Neural crest cell (in vitro differentiated cells): Measurements from ENCODE around the gene SMLR1. TPM values are rescaled to one million over a fixed set of nuclear protein-coding genes. Genes with fewer than 3 reads are reported as not detected.

Source experiments
- DNase-seq: peaks from one replicate; pipeline ENCODE4 v3.0.0; 2021; ENCODE audit warnings: low read depth, mixed read lengths, low spot score
- H3K27ac Mint-ChIP-seq: one replicate; pipeline ENCODE4 v1.8.0; 2021; ENCODE audit warnings: mild to moderate bottlenecking, mixed read lengths; ENCODE audit not compliant: unreplicated experiment
- H3K27me3 Mint-ChIP-seq: 2 replicates; pipeline ENCODE4 v1.8.0; 2021; ENCODE audit warnings: low read depth, mild to moderate bottlenecking, mixed read lengths
- H3K36me3 Mint-ChIP-seq: 2 replicates; pipeline ENCODE4 v1.8.0; 2021; ENCODE audit warnings: low read depth, mild to moderate bottlenecking, mixed read lengths
- H3K4me1 Mint-ChIP-seq: 2 replicates; pipeline ENCODE4 v1.8.0; 2021; ENCODE audit warnings: mixed read lengths
- H3K4me3 Mint-ChIP-seq: one replicate; pipeline ENCODE4 v1.8.0; 2021; ENCODE audit warnings: mild to moderate bottlenecking, mixed read lengths
- H3K9me3 Mint-ChIP-seq: 2 replicates; pipeline ENCODE4 v1.8.0; 2021; ENCODE audit warnings: mixed read lengths
- total RNA-seq: library from RNA; stranded (reverse); gene quantifications from 2 replicates; pipeline ENCODE4 v1.2.1, GENCODE V29; 2021
- TF ChIP-seq, protein P1 (sequence below): fragments of 200-600 bp; sonication (generic); conservative IDR thresholded peaks from 2 replicates; pipeline ENCODE4 v1.5.0; 2021; ENCODE audit warnings: antibody characterized with exemption, mild to moderate bottlenecking

The SMLR1 gene
- total RNA-seq, 1 donor from 2014 or later, result not detected

GRCh38 chr6:130879826-130880225 is 52.6 kb downstream of the SMLR1 start:
- Mint-ChIP-seq H3K36me3 (no peaks in the 10 kb centered on the region), H3K27ac (no peak overlapping the region), H3K9me3 (no peaks in the 10 kb centered on the region), H3K4me1 (no peaks in the 10 kb centered on the region), H3K4me3 (no peak overlapping the region), H3K27me3 (no peaks in the 10 kb centered on the region)
- DNase-seq, result no peak
- TF ChIP-seq, protein P1, sequence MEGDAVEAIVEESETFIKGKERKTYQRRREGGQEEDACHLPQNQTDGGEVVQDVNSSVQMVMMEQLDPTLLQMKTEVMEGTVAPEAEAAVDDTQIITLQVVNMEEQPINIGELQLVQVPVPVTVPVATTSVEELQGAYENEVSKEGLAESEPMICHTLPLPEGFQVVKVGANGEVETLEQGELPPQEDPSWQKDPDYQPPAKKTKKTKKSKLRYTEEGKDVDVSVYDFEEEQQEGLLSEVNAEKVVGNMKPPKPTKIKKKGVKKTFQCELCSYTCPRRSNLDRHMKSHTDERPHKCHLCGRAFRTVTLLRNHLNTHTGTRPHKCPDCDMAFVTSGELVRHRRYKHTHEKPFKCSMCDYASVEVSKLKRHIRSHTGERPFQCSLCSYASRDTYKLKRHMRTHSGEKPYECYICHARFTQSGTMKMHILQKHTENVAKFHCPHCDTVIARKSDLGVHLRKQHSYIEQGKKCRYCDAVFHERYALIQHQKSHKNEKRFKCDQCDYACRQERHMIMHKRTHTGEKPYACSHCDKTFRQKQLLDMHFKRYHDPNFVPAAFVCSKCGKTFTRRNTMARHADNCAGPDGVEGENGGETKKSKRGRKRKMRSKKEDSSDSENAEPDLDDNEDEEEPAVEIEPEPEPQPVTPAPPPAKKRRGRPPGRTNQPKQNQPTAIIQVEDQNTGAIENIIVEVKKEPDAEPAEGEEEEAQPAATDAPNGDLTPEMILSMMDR, result no peak

DNA sequence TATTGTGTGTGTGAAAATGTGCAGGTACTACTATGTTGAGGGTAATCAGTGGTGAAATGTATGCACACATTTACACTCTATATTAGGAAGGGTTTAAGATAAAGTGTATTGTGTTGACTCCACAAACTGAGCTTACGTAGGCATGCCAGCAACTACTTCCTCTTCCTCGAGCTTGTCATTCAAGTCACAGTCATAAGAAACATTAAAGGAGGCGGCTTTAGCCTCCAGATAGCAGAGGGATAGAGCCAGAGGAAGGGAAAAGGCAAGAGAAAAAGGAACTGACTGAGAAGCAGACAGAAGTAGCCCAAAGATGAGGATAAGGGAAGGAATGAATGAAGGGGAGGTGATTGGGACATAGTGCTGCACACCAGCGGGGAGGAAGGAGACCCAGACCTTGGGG is 55.2 kb downstream of the SMLR1 start:
- H3K27ac Mint-ChIP-seq, result no peak overlapping the region
- H3K27me3 Mint-ChIP-seq, result no peaks in the 10 kb centered on the region
- no peak overlapping the region for H3K4me3 Mint-ChIP-seq
- H3K36me3 Mint-ChIP-seq, result no peaks in the 10 kb centered on the region
- no peaks in the 10 kb centered on the region for H3K4me1 Mint-ChIP-seq
- no peak for DNase-seq
- TF ChIP-seq, protein P1, result no peak
- no peaks in the 10 kb centered on the region for H3K9me3 Mint-ChIP-seq

- DNase-seq, result peak; percentile 83
- TF ChIP-seq, protein P1, result peak; percentile 97
Observed at GRCh38 chr6:130885392-130886192, 58.4 kb downstream of the SMLR1 start.

More at GRCh38 chr6:130885392-130886192, 58.4 kb downstream of the SMLR1 start:
- H3K4me3 Mint-ChIP-seq, result no peak overlapping the region
- peaks cover 6% of the 10 kb centered on the region for H3K4me1 Mint-ChIP-seq
- peaks cover 3% of the 10 kb centered on the region for H3K36me3 Mint-ChIP-seq
- no peaks in the 10 kb centered on the region for H3K27me3 Mint-ChIP-seq
- no peaks in the 10 kb centered on the region for H3K9me3 Mint-ChIP-seq
- no peak overlapping the region for H3K27ac Mint-ChIP-seq

Other genes with a start within 250 kb of the SMLR1 start
- gene EPB41L2, start 235.8 kb downstream of the SMLR1 start, total RNA-seq, result 108 and 114 TPM in 2 replicates